NCI-H460 (cell line): ENCODE measurements around the gene RHD. TPM values are rescaled to one million over a fixed set of nuclear protein-coding genes. Genes with fewer than 3 reads are reported as not detected.
"Not testable (repeated sequence)": the region's sequence is repeated elsewhere in the genome, so short reads cannot be mapped to it uniquely, and the experiment has no call there.

Experiments used
- DNase-seq: peaks from one replicate; pipeline ENCODE4 v3.0.0-alpha.2; 2016; ENCODE audit warnings: low read depth; ENCODE audit errors: extremely low read depth
- total RNA-seq: library from RNA; depleted of rRNA; stranded (reverse); fragments of >200 nt; shearing (Covaris generic); gene quantifications from 2 replicates; pipeline ENCODE4 v1.2.3, GENCODE V29; 2014

Gene RHD
- total RNA-seq, 1 experiment from 2014 or later = not detected

DNA sequence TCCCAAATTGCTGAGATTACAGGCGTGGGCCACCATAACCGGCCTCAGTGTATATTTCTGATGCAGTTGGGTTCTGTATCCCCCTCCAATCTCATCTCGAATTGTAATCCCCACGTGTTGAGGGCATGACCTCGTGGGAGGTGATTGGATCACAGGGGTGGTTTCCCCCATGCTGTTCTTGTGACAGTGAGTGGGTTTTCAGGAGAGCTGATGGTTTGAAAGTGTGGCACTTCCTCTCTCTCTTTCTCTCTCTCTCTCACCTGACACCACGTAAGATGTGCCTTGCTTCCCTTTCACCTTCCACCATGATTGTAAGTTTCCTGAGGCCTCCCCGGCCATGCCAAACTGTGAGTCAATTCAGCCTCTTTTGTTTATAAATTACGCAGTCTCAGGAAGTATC lies 24.2 kb downstream of the RHD start:
- not testable (repeated sequence) for DNase-seq

GRCh38 chr1:25300729-25301128 lies 28.4 kb downstream of the RHD start:
- DNase-seq = not testable (repeated sequence)

DNA sequence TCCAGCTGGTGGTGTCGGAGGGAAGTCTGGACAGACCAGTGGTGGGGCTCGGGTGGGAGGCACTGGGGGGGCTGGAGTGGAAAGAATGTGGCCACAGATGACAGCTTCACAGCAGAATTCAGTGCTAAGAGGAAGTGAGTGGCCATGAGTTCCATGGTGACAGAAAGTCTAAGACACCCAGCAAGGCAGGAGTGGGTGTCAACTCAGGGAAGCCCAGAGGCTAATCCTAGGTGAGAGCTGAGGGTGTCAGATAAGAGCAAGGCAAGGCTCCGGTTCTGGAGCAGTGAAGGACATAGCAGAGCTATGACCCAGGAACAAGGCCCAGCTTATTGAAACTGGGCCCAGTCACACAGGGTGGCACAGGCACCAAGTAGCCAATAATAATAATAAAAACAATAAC lies 30.0 kb downstream of the RHD start:
- DNase-seq = not testable (repeated sequence)

GRCh38 chr1:25304936-25305335 lies 32.6 kb downstream of the RHD start:
- DNase-seq = not testable (repeated sequence)

GRCh38 chr1:25308168-25308567 lies 35.9 kb downstream of the RHD start:
- not testable (repeated sequence) for DNase-seq

DNA sequence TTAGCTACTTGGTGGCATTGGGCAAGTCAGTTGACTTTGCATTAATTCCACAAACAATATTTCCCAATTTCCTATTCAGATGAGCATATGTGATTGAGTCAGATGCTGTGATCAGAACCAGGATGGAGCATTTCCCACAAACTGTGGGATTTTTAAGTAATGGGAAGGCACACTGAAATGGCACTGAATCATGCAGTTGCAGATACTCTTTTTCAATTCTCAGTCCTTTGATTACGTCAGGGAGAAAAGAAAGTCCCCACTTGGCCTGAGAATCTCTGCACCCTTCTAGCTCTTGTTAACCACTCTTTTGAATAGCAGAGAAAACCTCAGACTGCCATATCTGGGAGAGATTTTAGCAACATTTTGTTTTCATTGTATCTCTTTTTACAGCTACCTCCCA lies 36.8 kb downstream of the RHD start:
- DNase-seq = not testable (repeated sequence)

GRCh38 chr1:25309486-25309885 lies 37.2 kb downstream of the RHD start:
- not testable (repeated sequence) for DNase-seq

GRCh38 chr1:25312806-25313470 lies 40.6 kb downstream of the RHD start:
- not testable (repeated sequence) for DNase-seq

GRCh38 chr1:25320314-25320938 lies 48.1 kb downstream of the RHD start:
- not testable (repeated sequence) for DNase-seq

GRCh38 chr1:25322127-25322526 lies 49.8 kb downstream of the RHD start:
- DNase-seq = not testable (repeated sequence)

- DNase-seq = not testable (repeated sequence)
Observed at GRCh38 chr1:25324407-25324806, 52.1 kb downstream of the RHD start.

- not testable (repeated sequence) for DNase-seq
Observed at GRCh38 chr1:25327864-25328790, 55.8 kb downstream of the RHD start.

GRCh38 chr1:25328791-25329185 lies 56.5 kb downstream of the RHD start:
- DNase-seq = not testable (repeated sequence)

DNA sequence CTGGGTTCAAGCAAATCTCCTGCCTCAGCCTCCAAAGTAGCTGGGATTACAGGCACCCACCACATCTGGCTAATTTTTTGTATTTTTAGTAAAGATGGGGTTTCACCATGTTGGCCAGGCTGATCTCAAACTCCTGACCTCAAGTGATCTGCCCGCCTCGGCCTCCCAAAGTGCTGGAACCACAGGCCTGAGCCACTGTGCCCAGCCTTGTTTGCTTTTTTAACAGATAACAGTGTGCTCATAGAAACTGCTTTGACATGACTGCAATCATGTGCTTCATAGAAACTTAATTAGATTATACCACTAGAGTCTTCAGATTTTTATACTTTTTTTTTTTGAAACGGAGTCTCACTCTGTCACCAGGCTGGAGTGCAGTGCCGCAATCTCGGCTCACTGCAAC lies 57.0 kb downstream of the RHD start:
- DNase-seq = not testable (repeated sequence)

GRCh38 chr1:25329950-25330349 lies 57.6 kb downstream of the RHD start:
- peak; percentile 15 for DNase-seq

DNA sequence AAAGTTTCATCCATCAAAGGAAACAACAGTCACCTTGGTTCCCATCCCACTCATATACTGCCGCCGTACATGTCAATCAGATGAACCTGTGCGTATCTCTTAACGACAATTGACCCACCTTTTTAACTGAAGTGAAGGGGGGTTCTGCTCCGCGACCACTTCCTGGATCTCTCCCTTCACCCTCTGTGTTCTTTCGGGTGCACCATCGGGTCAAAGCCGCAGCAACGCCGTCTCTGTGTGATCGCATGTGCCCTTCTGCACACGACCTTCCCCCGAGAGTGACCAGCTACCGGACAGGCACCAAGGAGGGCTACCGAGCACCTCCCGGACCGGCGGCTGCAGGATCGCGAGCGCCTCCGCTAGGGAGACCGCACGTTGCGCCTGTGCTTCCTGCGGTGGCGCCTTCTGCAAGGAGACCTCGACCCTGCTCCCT lies 64.6 kb downstream of the RHD start:
- DNase-seq = not testable (repeated sequence)

DNA sequence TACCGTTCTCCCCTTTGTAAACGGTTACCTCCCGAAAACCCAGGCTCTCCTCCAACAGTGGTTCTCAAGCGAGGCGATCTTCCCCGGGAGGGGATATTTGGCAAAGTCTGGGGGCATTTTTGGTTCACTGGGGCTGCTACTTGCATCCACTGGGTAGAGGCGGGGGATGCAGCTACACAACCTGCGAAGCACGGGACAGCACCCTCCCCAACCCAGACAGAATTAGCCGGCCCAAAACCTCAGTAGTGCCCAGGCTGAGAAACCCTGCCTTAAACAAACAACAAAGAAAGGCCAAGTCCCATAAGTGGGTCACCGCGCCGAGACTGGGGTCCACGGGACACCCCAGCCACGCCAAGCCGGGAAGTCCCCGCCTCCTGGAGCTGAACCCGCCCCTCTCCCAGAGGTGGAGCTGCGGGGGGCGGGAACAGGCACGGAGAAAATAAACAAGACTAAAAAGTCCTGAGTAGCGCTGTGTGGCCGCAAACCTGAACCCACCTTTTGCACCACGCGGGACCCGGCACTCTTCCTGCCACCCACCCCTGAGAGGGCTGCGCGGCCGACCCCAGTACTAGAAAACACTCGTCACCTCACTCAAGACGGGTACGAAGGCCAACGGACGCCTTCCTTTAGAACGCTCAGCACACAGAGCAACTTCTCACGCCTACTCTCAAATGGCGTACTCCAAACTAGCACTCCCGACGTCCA lies 65.3 kb downstream of the RHD start:
- DNase-seq = not testable (repeated sequence)

- DNase-seq = peak; percentile 70
Observed at GRCh38 chr1:25338188-25338981, 66.1 kb downstream of the RHD start, which contains the start of gene TMEM50A. TMEM50A (plus strand) TSS chr1:25338334; CDS start chr1:25340487, 2,153 bp downstream.

DNA sequence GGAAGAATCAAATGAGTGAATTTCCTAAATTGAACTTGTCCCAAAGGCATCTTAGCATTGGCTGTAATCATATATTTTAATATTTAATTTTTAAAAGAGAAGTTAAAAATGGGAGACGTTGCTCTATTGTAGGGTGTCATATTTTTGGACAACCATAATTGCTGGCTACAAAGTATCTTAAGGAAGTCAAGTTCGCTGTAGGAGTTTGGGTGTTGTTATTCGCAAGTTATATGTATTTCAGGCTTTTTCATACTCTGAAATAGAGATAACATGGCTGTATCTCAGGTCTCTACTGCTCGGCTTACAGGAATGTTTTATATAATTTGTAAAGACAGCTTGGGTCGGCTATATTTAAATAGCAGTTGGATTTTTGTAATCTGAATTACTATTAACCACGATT lies 66.7 kb downstream of the RHD start:
- DNase-seq = no peak

GRCh38 chr1:25341746-25342145 lies 69.4 kb downstream of the RHD start:
- no peak for DNase-seq
